B cell (primary cell): ENCODE data around the gene SIPA1L3. TPM values are rescaled to one million over a fixed set of nuclear protein-coding genes. Genes with fewer than 3 reads are reported as not detected.

Source experiments
- ATAC-seq: fragments of 200-7000 bp; cut with Tn5 transposase; one replicate; pipeline ENCODE4 v1.10.0; 2021; ENCODE audit warnings: low read depth, mild to moderate bottlenecking, moderate number of reproducible peaks, moderate library complexity
- CTCF ChIA-PET: fragments of 350-600 bp; sonication (Branson Sonifier 250); formaldehyde crosslinking; loops from one replicate; lab custom pipeline; 2021; ENCODE audit warnings: antibody characterized with exemption, inconsistent platforms; lab: Charles Lee
- POLR2A ChIA-PET: fragments of 350-600 bp; sonication (Branson Sonifier 250); formaldehyde crosslinking; loops from one replicate; lab custom pipeline; 2021; ENCODE audit warnings: antibody characterized with exemption; lab: Charles Lee
- DNase-seq: peaks from one replicate; pipeline ENCODE4 v3.0.0; 2013
- H2AFZ ChIP-seq: 2 replicates; pipeline ENCODE4 v1.6.1; 2012; ENCODE audit warnings: mild to moderate bottlenecking, low read depth, low read length; ENCODE audit not compliant: insufficient read depth, poor library complexity, severe bottlenecking
- H3K27ac ChIP-seq, 2 donors: 1 replicate in 1 of 2; 2 replicates in 1 of 2; pipeline ENCODE4 v1.5.1; 2012 to 2013; ENCODE audit warnings: low read length in 2 of 2, mild to moderate bottlenecking in 2 of 2, moderate library complexity in 1 of 2
- H3K27me3 ChIP-seq, 4 experiments: fragments of 200-600 bp in 1 of 4; sonication (generic) in 1 of 4; replicated peaks in 1 of 4; 1 replicate in 2 of 4; 2 replicates in 2 of 4; pipeline versions ENCODE4 v1.6.1 to v1.7.0; 2013 to 2016; ENCODE audit warnings: low read length in 3 of 4, mild to moderate bottlenecking in 2 of 4, mixed read lengths in 1 of 4, moderate library complexity in 1 of 4; ENCODE audit not compliant: insufficient read depth in 4 of 4, control insufficient read depth in 3 of 4; ENCODE audit errors: control extremely low read depth in 1 of 4
- H3K36me3 ChIP-seq, 2 experiments: replicated peaks in 1 of 2; 1 replicate in 1 of 2; 2 replicates in 1 of 2; pipeline versions ENCODE4 v1.6.1 to v1.7.1; 2013; ENCODE audit warnings: low read length in 1 of 2; ENCODE audit not compliant: insufficient read depth in 2 of 2, control insufficient read depth in 1 of 2; ENCODE audit errors: control extremely low read depth in 1 of 2, extremely low read depth in 1 of 2
- H3K4me1 ChIP-seq, 2 donors: fragments of 200-600 bp in 1 of 2; sonication (generic) in 1 of 2; 1 replicate in 1 of 2; 2 replicates in 1 of 2; pipeline versions ENCODE4 v1.5.1 to v1.6.1; 2013 to 2017; ENCODE audit warnings: low read length in 2 of 2; ENCODE audit not compliant: control insufficient read depth in 2 of 2, insufficient read depth in 2 of 2
- H3K4me2 ChIP-seq: replicated peaks from 2 replicates; pipeline ENCODE3; 2012; ENCODE audit warnings: mild to moderate bottlenecking, low read depth, low read length; ENCODE audit not compliant: poor library complexity, severe bottlenecking
- H3K4me3 ChIP-seq, 5 experiments: fragments of 200-600 bp in 1 of 5; sonication (generic) in 1 of 5; 1 replicate in 3 of 5; 2 replicates in 2 of 5; pipeline versions ENCODE4 v1.5.1 to v1.7.0; 2011 to 2016; ENCODE audit warnings: low read length in 4 of 5, mild to moderate bottlenecking in 4 of 5, low read depth in 2 of 5, control low read depth in 1 of 5, moderate library complexity in 1 of 5; ENCODE audit not compliant: insufficient read depth in 1 of 5; ENCODE audit errors: control extremely low read depth in 1 of 5, extremely low read depth in 1 of 5
- H3K79me2 ChIP-seq: fragments of 200-600 bp; sonication (generic); one replicate; pipeline ENCODE4 v1.6.0; 2016; ENCODE audit warnings: low read length; ENCODE audit not compliant: control insufficient read depth, insufficient read depth
- H3K9ac ChIP-seq: fragments of 200-600 bp; sonication (generic); 2 replicates; pipeline ENCODE4 v1.6.1; 2017; ENCODE audit warnings: mild to moderate bottlenecking, low read length, moderate library complexity
- H3K9me3 ChIP-seq, 3 donors: one replicate each; pipeline versions ENCODE4 v1.6.1 to v1.7.1; 2013; ENCODE audit warnings: low read length in 2 of 3; ENCODE audit not compliant: control insufficient read depth in 2 of 3, insufficient read depth in 1 of 3; ENCODE audit errors: control extremely low read depth in 1 of 3
- H4K20me1 ChIP-seq: 2 replicates; pipeline ENCODE4 v1.6.0; 2012; ENCODE audit warnings: mild to moderate bottlenecking, low read length; ENCODE audit not compliant: insufficient read depth, control insufficient read depth, poor library complexity, severe bottlenecking
- H3K27ac Mint-ChIP-seq: one replicate; pipeline ENCODE4 v1.8.0; 2021; ENCODE audit warnings: mixed read lengths
- H3K27me3 Mint-ChIP-seq: one replicate; pipeline ENCODE4 v1.8.0; 2021; ENCODE audit warnings: mixed read lengths
- H3K4me1 Mint-ChIP-seq: one replicate; pipeline ENCODE4 v1.8.0; 2021; ENCODE audit warnings: mixed read lengths
- H3K4me3 Mint-ChIP-seq: one replicate; pipeline ENCODE4 v1.8.0; 2021; ENCODE audit warnings: mixed read lengths
- H3K9me3 Mint-ChIP-seq: one replicate; pipeline ENCODE4 v1.8.0; 2022; ENCODE audit warnings: mixed read lengths; ENCODE audit not compliant: insufficient read depth
- EZH2 ChIP-seq: IDR thresholded peaks from 2 replicates; pipeline ENCODE4 v1.6.1; 2012; ENCODE audit warnings: borderline replicate concordance, low read depth, mild to moderate bottlenecking, moderate library complexity, low read length; ENCODE audit not compliant: insufficient read depth, poor library complexity, severe bottlenecking
- WGBS: methylation state at CpG from one replicate; pipeline ENCODE4 v1.1.5; 2013; ENCODE audit warnings: missing lambda C conversion rate; ENCODE audit not compliant: insufficient coverage; 5-methylcytosine and 5-hydroxymethylcytosine counted together
- intact Hi-C: fragments of 100-400 bp; cut with micrococcal nuclease; formaldehyde crosslinking; loops from one replicate; pipeline ENCODE4 v1.10.0; 2022
- polyA plus RNA-seq: library from polyadenylated mRNA; depleted of rRNA; stranded (reverse); fragments of >200 nt; gene quantifications from 2 replicates; pipeline ENCODE4 v1.2.3, GENCODE V29; 2012
- total RNA-seq, 2 donors: library from RNA; stranded (reverse); fragments of 120-200 nt in 1 of 2; gene quantifications; 1 replicate in 1 of 2; 2 replicates in 1 of 2; pipeline versions ENCODE4 v1.2.3 to v1.2.4, GENCODE V29; 2013 to 2022
- TF ChIP-seq, protein P1 (sequence below): fragments of 200-600 bp; IDR thresholded peaks from one replicate; pipeline ENCODE4 v1.8.0; 2022; ENCODE audit warnings: antibody characterized with exemption, mild to moderate bottlenecking

Gene SIPA1L3
- total and polyA plus RNA-seq, 2 donors (not counting 1 experiment from before 2014, with no cell fraction given): 48.3 to 295 TPM

DNA sequence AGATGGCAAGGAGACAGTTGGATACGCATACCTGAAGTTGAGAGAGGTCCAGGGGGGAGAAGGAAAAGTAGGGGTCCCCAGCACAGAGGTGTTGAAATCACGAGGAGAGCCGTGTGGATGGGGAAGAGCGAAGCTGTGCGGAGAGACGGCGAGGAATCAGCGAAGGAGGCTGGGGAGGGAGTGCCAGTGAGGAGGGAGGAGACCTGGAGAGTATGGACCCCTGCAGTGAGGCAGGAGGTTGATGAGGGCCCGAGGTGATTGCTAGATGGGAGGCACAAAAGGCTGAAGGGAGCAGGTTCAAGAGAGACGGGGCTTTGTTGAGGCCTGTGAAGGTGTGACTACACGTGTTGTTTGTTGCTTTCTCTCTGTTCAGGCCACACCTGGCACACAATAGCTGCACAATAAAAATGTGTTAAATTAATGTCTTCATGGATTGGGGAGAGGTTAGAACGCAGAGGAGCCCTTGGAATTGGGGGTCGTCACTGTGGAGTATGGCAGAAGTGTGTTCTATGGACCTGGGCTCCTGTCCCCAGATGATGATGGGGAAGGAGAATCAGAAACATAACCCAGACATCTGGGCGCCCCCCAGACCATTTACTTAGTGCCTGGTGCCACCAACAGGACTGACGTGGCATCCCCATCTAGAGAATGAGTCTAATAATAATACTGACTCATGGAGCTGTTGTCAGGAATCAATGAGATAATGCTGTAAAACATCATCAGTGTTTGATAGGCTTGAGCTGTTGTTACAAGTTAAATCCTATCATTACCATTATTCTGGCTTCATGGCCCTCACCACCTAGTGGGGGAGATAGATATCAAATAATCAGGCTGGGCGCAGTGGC, 137.5 kb downstream of the SIPA1L3 start:
- WGBS: 99% methylated on average over 13 of the region's 16 CpGs
- CTCF ChIA-PET: interaction anchor here (0.6 to 11.3 kb wide), 11 partner anchors 10 to 146 kb away, joined by 3 to 186 read pairs (median 3); partner anchors contain the start of genes SIPA1L3 and WDR87
- Histone ChIP-seq H3K27me3 (no peaks in the 10 kb centered on the region), H3K36me3 (peaks cover 0 to 6% of the 10 kb centered on the region in 2 experiments), H3K9me3 (no peaks in the 10 kb centered on the region), H2AFZ (no peak overlapping the region), H3K27ac (peak overlapping the region; percentile 97), H3K4me2 (peak overlapping the region; percentile 16), H3K4me1 (peaks cover 58 to 68% of the 10 kb centered on the region in 2 donors), H3K9ac (no peak overlapping the region), H4K20me1 (no peaks in the 10 kb centered on the region), H3K79me2 (peaks cover 73% of the 10 kb centered on the region), H3K4me3 (no peak overlapping the region)
- POLR2A ChIA-PET: interaction anchor here (0.7 to 5.7 kb wide), 6 partner anchors 9 to 142 kb away, joined by 3 to 91 read pairs (median 8); no protein-coding TSS in a partner anchor
- H3K9me3 Mint-ChIP-seq: no peaks in the 10 kb centered on the region
- intact Hi-C loops: loop anchor here (5.0 kb wide), 2 partner anchors 53 to 82 kb away; no protein-coding TSS in a partner anchor
- no peak for TF ChIP-seq EZH2
- TF ChIP-seq, protein P1, sequence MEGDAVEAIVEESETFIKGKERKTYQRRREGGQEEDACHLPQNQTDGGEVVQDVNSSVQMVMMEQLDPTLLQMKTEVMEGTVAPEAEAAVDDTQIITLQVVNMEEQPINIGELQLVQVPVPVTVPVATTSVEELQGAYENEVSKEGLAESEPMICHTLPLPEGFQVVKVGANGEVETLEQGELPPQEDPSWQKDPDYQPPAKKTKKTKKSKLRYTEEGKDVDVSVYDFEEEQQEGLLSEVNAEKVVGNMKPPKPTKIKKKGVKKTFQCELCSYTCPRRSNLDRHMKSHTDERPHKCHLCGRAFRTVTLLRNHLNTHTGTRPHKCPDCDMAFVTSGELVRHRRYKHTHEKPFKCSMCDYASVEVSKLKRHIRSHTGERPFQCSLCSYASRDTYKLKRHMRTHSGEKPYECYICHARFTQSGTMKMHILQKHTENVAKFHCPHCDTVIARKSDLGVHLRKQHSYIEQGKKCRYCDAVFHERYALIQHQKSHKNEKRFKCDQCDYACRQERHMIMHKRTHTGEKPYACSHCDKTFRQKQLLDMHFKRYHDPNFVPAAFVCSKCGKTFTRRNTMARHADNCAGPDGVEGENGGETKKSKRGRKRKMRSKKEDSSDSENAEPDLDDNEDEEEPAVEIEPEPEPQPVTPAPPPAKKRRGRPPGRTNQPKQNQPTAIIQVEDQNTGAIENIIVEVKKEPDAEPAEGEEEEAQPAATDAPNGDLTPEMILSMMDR: peak; percentile 34
- peaks cover 73% of the 10 kb centered on the region for H3K4me1 Mint-ChIP-seq
- no peak for ATAC-seq
- H3K27ac Mint-ChIP-seq: peak overlapping the region; percentile 96
- DNase-seq: peak; percentile 48
- peak overlapping the region; percentile 76 for H3K4me3 Mint-ChIP-seq
- no peaks in the 10 kb centered on the region for H3K27me3 Mint-ChIP-seq
